ENCODE results near the gene ZNF276.
"Not testable (repeated sequence)": the region's sequence is repeated elsewhere in the genome, so short reads cannot be mapped to it uniquely, and the experiment has no call there.

ZNF276 gene, protein sequence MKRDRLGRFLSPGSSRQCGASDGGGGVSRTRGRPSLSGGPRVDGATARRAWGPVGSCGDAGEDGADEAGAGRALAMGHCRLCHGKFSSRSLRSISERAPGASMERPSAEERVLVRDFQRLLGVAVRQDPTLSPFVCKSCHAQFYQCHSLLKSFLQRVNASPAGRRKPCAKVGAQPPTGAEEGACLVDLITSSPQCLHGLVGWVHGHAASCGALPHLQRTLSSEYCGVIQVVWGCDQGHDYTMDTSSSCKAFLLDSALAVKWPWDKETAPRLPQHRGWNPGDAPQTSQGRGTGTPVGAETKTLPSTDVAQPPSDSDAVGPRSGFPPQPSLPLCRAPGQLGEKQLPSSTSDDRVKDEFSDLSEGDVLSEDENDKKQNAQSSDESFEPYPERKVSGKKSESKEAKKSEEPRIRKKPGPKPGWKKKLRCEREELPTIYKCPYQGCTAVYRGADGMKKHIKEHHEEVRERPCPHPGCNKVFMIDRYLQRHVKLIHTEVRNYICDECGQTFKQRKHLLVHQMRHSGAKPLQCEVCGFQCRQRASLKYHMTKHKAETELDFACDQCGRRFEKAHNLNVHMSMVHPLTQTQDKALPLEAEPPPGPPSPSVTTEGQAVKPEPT

DNA sequence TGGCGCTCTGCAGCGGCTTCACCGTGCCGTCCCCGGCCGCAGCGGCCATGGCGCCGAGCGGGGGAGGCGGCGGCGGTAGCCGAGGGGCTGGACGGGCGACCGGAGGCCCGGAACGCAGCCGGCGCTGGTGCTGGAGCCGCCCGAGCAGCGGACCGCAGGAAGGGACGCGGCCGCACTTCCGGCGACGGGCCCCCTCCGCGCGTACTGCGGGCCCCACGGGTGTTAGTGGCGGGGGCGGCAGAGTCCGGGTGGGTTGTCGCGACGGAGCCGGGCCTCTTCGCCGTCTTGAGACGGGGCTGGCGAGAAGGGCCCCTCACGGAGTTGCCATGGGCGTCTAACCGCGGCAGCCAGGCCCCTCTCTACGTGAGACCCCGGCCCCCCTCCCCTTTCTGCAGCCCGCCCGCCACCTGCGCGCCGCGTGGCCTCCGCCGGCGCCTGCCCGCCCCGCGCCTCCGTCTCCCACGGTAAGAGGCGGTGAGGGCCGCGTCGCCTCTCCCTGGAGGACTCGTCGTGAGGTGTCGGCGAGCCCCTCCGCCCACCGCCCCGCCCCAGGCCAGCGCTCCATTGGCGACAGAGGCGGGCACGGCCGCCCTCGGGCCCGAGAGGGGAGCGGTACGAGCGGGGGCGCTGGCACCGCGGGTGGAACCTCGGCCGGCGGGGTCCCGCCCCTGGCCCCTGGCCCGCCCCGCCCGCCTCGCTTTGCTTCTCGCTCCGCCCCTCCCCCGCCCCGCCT lies at the start of gene ZNF276, which contains the start of gene VPS9D1:
Gene ZNF276, plus strand, starts transcription at position 725 of the 733 bp plus-strand sequence. CDS start 104 bp downstream, outside the sequence.
Gene VPS9D1, minus strand, starts transcription at position 86 of the 733 bp plus-strand sequence. Its CDS starts 37 bp downstream, at position 49.
- H3K4me3 ChIP-seq, result peak within 1 kb of the TSS; percentile 95
- TF ChIP-seq, protein P1, sequence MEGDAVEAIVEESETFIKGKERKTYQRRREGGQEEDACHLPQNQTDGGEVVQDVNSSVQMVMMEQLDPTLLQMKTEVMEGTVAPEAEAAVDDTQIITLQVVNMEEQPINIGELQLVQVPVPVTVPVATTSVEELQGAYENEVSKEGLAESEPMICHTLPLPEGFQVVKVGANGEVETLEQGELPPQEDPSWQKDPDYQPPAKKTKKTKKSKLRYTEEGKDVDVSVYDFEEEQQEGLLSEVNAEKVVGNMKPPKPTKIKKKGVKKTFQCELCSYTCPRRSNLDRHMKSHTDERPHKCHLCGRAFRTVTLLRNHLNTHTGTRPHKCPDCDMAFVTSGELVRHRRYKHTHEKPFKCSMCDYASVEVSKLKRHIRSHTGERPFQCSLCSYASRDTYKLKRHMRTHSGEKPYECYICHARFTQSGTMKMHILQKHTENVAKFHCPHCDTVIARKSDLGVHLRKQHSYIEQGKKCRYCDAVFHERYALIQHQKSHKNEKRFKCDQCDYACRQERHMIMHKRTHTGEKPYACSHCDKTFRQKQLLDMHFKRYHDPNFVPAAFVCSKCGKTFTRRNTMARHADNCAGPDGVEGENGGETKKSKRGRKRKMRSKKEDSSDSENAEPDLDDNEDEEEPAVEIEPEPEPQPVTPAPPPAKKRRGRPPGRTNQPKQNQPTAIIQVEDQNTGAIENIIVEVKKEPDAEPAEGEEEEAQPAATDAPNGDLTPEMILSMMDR (IDR thresholded peaks at IDR 0.05), result no peak
- DNase-seq (ENCODE audit: low spot score), result peak; percentile 83
- peak within 1 kb of the TSS; percentile 86 to 97 for H3K27ac ChIP-seq

DNA sequence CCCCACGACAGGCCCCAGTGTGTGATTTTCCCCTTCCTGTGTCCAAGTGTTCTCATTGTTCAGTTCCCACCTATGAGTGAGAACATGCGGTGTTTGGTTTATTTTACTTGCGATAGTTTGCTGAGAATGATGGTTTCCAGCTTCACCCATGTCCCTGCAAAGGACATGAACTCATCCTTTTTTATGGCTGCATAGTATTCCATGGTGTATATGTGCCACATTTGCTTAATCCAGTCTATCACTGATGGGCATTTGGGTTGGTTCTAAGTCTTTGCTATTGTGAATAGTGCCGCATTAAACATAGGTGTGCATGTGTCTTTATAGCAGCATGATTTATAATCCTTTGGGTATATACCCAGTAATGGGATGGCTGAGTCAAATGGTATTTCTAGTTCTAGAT lies 49.8 kb upstream of the ZNF276 start:
- not testable (repeated sequence) for H3K27ac ChIP-seq; DNase-seq (ENCODE audit: low spot score); H3K4me3 ChIP-seq

DNA sequence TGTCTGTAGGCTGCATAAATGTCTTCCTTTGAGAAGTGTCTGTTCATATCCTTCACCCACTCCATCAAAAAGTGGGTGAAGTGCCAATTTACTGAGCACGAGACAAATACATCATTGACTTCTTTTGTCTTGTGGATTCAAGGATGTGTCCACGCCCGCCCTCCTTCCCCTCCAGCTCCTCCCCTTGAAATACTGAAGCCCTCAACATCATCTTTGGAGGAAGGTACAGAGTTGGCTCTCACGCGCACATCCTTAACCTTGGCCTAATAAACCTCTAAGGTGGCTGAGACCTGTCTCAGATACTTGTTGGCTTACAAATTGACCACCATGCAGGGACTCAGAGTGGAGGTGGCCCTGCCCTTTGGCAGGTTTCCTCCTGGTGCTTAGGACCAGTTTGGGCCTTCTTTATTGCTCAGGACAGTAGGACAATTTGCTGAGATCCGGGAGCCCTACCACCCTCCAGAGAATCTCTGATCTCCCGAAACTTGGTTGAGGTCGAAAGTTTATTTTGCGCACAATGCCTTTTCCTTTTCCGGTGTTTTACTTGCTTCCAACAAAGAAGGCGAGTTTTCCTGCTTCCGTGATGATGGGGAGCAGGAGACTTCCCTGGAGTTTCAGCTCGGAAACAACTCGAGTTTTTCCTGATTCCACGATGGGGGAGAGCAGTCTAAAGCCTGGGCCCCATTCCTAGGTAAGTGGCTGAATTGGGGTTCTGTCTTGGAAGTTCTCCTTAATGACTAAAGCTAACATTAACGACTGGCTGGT lies 49.0 kb upstream of the ZNF276 start:
- TF ChIP-seq, protein P1 (IDR thresholded peaks at IDR 0.05), result no peak
- Histone ChIP-seq H3K27ac (peak overlapping the region in 1 of 2 donors; percentile 28), H3K4me3 (no peak overlapping the region)
- no peak for DNase-seq (ENCODE audit: low spot score)

DNA sequence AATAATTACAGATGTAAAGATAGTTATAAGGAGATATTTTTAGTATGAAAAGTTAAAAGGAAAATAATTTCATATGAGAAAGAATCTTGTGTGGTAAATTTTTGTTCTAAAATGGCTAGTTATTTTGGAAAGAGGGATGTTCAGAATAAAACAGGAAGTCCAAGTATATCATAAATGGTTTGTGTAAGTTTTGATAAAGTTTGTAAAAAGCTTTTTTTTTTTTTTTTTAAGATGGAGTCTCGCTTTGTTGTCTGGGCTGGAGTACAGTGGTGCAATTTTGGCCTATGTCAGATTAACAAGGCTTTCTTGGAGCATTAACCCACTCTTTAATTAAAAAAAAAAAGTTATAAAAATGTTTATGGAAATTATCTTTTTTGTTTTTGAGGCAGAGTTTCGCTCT lies 43.1 kb upstream of the ZNF276 start:
- no peak overlapping the region for H3K4me3 ChIP-seq
- DNase-seq (ENCODE audit: low spot score), result no peak
- no peak overlapping the region for H3K27ac ChIP-seq
- TF ChIP-seq, protein P1 (IDR thresholded peaks at IDR 0.05), result no peak

DNA sequence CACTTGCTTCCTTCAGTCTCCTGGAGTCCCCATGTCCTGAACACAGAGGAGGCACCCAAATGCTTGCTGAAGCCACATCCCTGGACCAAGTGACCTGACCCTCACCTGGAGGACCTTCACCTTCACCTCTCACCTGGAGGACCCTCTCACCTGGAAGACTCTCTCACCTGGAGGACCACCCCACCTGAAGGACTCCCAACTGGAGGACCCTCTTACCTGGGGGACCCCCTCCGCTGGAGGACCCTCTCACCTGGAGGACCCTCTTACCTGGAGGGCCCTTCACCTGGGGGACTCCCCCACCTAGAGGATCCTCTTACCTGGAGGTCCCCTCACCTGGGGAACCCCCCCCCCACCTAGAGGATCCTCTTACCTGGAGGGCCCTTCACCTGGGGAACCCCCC lies 35.4 kb upstream of the ZNF276 start:
- DNase-seq (ENCODE audit: low spot score), result no peak

DNA sequence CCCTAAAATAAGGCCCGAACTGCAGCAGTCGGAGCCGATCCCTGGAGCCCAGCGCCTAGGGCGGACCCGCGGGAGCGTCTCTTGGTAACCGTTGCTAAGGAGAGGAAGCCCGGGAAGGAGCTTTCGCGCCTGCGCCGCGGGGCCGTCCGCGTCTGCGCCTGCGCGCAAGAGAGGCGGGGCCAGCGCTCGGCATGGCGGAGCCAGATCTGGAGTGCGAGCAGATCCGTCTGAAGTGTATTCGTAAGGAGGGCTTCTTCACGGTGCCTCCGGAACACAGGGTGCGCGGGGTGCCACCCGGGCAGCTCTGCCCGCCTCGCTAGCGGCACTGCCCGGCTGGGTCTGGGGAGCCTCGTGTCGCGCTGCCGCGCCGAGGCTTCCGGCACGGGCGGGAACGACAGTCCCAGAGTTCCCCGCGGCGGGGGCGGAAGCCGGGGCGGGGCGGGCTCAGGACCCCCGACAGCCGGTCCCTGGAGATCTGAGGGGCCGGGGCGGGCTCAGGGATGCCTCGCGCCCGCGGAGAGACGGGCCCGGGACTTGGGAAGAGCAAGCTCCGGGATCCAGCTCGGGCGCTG lies 34.7 kb upstream of the ZNF276 start, which contains the start of gene CDK10:
Gene CDK10, plus strand, starts transcription at position 170 of the 572 bp plus-strand sequence. Its CDS starts 22 bp downstream, at position 192.
- Histone ChIP-seq H3K27ac (peak within 1 kb of the TSS; percentile 58 to 92), H3K4me3 (peak within 1 kb of the TSS; percentile 91)
- DNase-seq (ENCODE audit: low spot score), result peak; percentile 91
- TF ChIP-seq, protein P1 (IDR thresholded peaks at IDR 0.05), result no peak

More for the DNA sequence above, 35.4 kb upstream of the ZNF276 start:
- Histone ChIP-seq H3K4me3 (peak overlapping the region; percentile 91), H3K27ac (no peak overlapping the region)
- TF ChIP-seq, protein P1 (IDR thresholded peaks at IDR 0.05), result no peak
